GM23338 (cell line): ENCODE results near the gene IST1. TPM values are rescaled to one million over a fixed set of nuclear protein-coding genes. Genes with fewer than 3 reads are reported as not detected.

Experiments used
- ATAC-seq: fragments of 200-7000 bp; cut with Tn5 transposase; 3 replicates; pipeline ENCODE4 v1.9.1; 2020
- DNase-seq: peaks from one replicate; pipeline ENCODE4 v3.0.0-alpha.2; 2015; ENCODE audit warnings: low spot score
- H2AFZ ChIP-seq: fragments of 200-600 bp; sonication (generic); 2 replicates; pipeline ENCODE4 v1.8.0; 2016; ENCODE audit warnings: antibody characterized with exemption, mild to moderate bottlenecking, moderate library complexity
- H3F3A ChIP-seq: fragments of 200-600 bp; sonication (generic); replicated peaks from 2 replicates; pipeline ENCODE4 v1.8.0; 2017; ENCODE audit warnings: antibody characterized with exemption, mixed run types, low read depth
- H3K27ac ChIP-seq: fragments of 200-600 bp; sonication (generic); 2 replicates; pipeline ENCODE4 v1.6.1; 2016; ENCODE audit warnings: low read depth
- H3K27me3 ChIP-seq: fragments of 200-600 bp; sonication (generic); 2 replicates; pipeline ENCODE4 v1.8.0; 2016; ENCODE audit warnings: mild to moderate bottlenecking, mixed run types, moderate library complexity; ENCODE audit not compliant: insufficient read depth
- H3K36me3 ChIP-seq: fragments of 200-600 bp; sonication (generic); 2 replicates; pipeline ENCODE4 v1.8.0; 2016; ENCODE audit warnings: mild to moderate bottlenecking; ENCODE audit not compliant: insufficient read depth
- H3K4me1 ChIP-seq: fragments of 200-600 bp; sonication (generic); 2 replicates; pipeline ENCODE4 v1.8.0; 2016; ENCODE audit warnings: mild to moderate bottlenecking, moderate library complexity; ENCODE audit not compliant: insufficient read depth
- H3K4me2 ChIP-seq: fragments of 200-600 bp; sonication (generic); 2 replicates; pipeline ENCODE4 v1.7.1; 2017; ENCODE audit warnings: mixed run types
- H3K4me3 ChIP-seq: fragments of 200-600 bp; sonication (generic); 2 replicates; pipeline ENCODE4 v1.6.1; 2016; ENCODE audit warnings: mixed run types
- H3K79me2 ChIP-seq: fragments of 200-600 bp; sonication (generic); replicated peaks from 2 replicates; pipeline ENCODE4 v1.8.0; 2017; ENCODE audit warnings: mild to moderate bottlenecking; ENCODE audit not compliant: insufficient read depth
- H3K9me2 ChIP-seq: fragments of 200-600 bp; sonication (generic); 2 replicates; pipeline ENCODE4 v1.8.0; 2017; ENCODE audit not compliant: insufficient read depth
- H4K20me1 ChIP-seq: fragments of 200-600 bp; sonication (generic); replicated peaks from 2 replicates; pipeline ENCODE4 v1.8.0; 2017; ENCODE audit warnings: mild to moderate bottlenecking; ENCODE audit not compliant: insufficient read depth
- H3K27ac Mint-ChIP-seq: 2 replicates; pipeline ENCODE4 v1.8.0; 2020; ENCODE audit warnings: inconsistent platforms, mild to moderate bottlenecking, moderate library complexity, mixed read lengths
- H3K27me3 Mint-ChIP-seq: 3 replicates; pipeline ENCODE4 v1.8.0; 2022; ENCODE audit warnings: low read depth, mild to moderate bottlenecking, moderate library complexity, mixed read lengths, inconsistent platforms; ENCODE audit not compliant: insufficient read depth, poor library complexity
- H3K36me3 Mint-ChIP-seq: 3 replicates; pipeline ENCODE4 v1.8.0; 2021; ENCODE audit warnings: low read depth, mild to moderate bottlenecking, inconsistent platforms, moderate library complexity, mixed read lengths
- H3K4me1 Mint-ChIP-seq: 3 replicates; pipeline ENCODE4 v1.8.0; 2020; ENCODE audit warnings: mild to moderate bottlenecking, inconsistent platforms, mixed read lengths
- H3K4me3 Mint-ChIP-seq: 3 replicates; pipeline ENCODE4 v1.8.0; 2021; ENCODE audit warnings: moderate library complexity, mild to moderate bottlenecking, inconsistent platforms, mixed read lengths
- H3K9me3 Mint-ChIP-seq: 3 replicates; pipeline ENCODE4 v1.8.0; 2020; ENCODE audit warnings: moderate library complexity, mild to moderate bottlenecking, inconsistent platforms, mixed read lengths
- CREB1 ChIP-seq: fragments of 250-450 bp; sonication (Bioruptor Pico); IDR thresholded peaks from 2 replicates; pipeline ENCODE4 v1.5.0; 2020; ENCODE audit warnings: low read depth, mild to moderate bottlenecking, moderate library complexity
- EZH2 ChIP-seq: fragments of 200-600 bp; sonication (generic); IDR thresholded peaks from one replicate; pipeline ENCODE4 v1.8.0; 2017; ENCODE audit warnings: antibody characterized with exemption, mild to moderate bottlenecking, low read depth; ENCODE audit not compliant: unreplicated experiment
- EZH2phosphoT487 ChIP-seq: fragments of 200-600 bp; sonication (generic); IDR thresholded peaks from one replicate; pipeline ENCODE4 v1.8.1; 2018; ENCODE audit warnings: antibody characterized with exemption; ENCODE audit not compliant: unreplicated experiment
- NANOG ChIP-seq: IDR thresholded peaks from 2 replicates; pipeline ENCODE4 v1.6.1; 2016; ENCODE audit warnings: antibody characterized with exemption, borderline replicate concordance
- POLR2AphosphoS5 ChIP-seq: IDR thresholded peaks from 2 replicates; pipeline ENCODE4 v1.6.1; 2016; ENCODE audit warnings: antibody characterized with exemption, low read depth
- REST ChIP-seq: IDR thresholded peaks from one replicate; pipeline ENCODE4 v1.6.1; 2018; ENCODE audit warnings: antibody characterized with exemption; ENCODE audit not compliant: unreplicated experiment
- STAT1 ChIP-seq: IDR thresholded peaks from one replicate; pipeline ENCODE4 v1.6.1; 2016; ENCODE audit warnings: antibody characterized with exemption; ENCODE audit not compliant: unreplicated experiment
- ZNF114 ChIP-seq: fragments of 250-450 bp; sonication (Bioruptor Pico); IDR thresholded peaks from 2 replicates; pipeline ENCODE4 v1.5.0; 2020; ENCODE audit warnings: mild to moderate bottlenecking, moderate library complexity
- ZNF331 ChIP-seq: fragments of 250-450 bp; sonication (Bioruptor Pico); IDR thresholded peaks from 2 replicates; pipeline ENCODE4 v1.5.0; 2020; ENCODE audit warnings: low read depth, mild to moderate bottlenecking, moderate library complexity
- ZNF462 ChIP-seq: fragments of 250-450 bp; sonication (Bioruptor Pico); IDR thresholded peaks from 2 replicates; pipeline ENCODE4 v1.5.0; 2020; ENCODE audit warnings: mild to moderate bottlenecking, moderate library complexity
- polyA plus RNA-seq: library from polyadenylated mRNA; unstranded; fragments of >200 nt; fragmentation: Nextera tagmentation; extraction: Ambion mirVana; gene quantifications from 2 replicates; pipeline ENCODE4 v1.2.1, GENCODE V29; 2016
- total RNA-seq: library from RNA; depleted of rRNA; stranded (reverse); fragments of >200 nt; shearing (Covaris generic); gene quantifications from 2 replicates; pipeline ENCODE4 v1.2.3, GENCODE V29; 2014

Gene IST1
- total and polyA plus RNA-seq, 2 experiments from 2014 or later, result 108 to 234 TPM

- no peaks in the 10 kb centered on the region for H3F3A ChIP-seq
- ATAC-seq (no peak), DNase-seq (no peak)
- peaks cover 5% of the 10 kb centered on the region; the same call in 1 of the 2 replicates for H4K20me1 ChIP-seq
- Mint-ChIP-seq H3K36me3 (peaks cover 31% of the 10 kb centered on the region), H3K27ac (no peak overlapping the region), H3K4me3 (no peak overlapping the region), H3K27me3 (peaks cover 9% of the 10 kb centered on the region), H3K4me1 (peaks cover 2% of the 10 kb centered on the region; the same call in 2 of the 3 replicates), H3K9me3 (no peaks in the 10 kb centered on the region)
- H2AFZ ChIP-seq, result no peak overlapping the region
- TF ChIP-seq REST, result no peak
- TF ChIP-seq EZH2phosphoT487, result no peak
- no peak for TF ChIP-seq POLR2AphosphoS5
- TF ChIP-seq CREB1 (CRISPR knock-in tag), result no peak
- TF ChIP-seq ZNF331 (CRISPR knock-in tag), result no peak
- TF ChIP-seq STAT1, result no peak
- no peak for TF ChIP-seq ZNF114 (CRISPR knock-in tag)
- no peak for TF ChIP-seq EZH2
- no peak overlapping the region for H3K27ac ChIP-seq
- H3K79me2 ChIP-seq, result no peaks in the 10 kb centered on the region; the same call in 1 of the 2 replicates
- H3K9me2 ChIP-seq, result no peaks in the 10 kb centered on the region
- no peaks in the 10 kb centered on the region for H3K36me3 ChIP-seq
- no peaks in the 10 kb centered on the region for H3K27me3 ChIP-seq
- no peak overlapping the region for H3K4me2 ChIP-seq
- no peak overlapping the region for H3K4me3 ChIP-seq
- no peaks in the 10 kb centered on the region for H3K4me1 ChIP-seq
Observed at GRCh38 chr16:71854369-71854948, 40.9 kb upstream of the IST1 start.

GRCh38 chr16:71855937-71856662, 39.2 kb upstream of the IST1 start:
- Mint-ChIP-seq H3K4me1 (peaks cover 2% of the 10 kb centered on the region; the same call in 2 of the 3 replicates), H3K36me3 (peaks cover 25% of the 10 kb centered on the region), H3K9me3 (no peaks in the 10 kb centered on the region), H3K27me3 (peaks cover 4% of the 10 kb centered on the region), H3K4me3 (no peak overlapping the region), H3K27ac (no peak overlapping the region)
- Histone ChIP-seq H3K4me2 (no peak overlapping the region), H2AFZ (no peak overlapping the region), H3K36me3 (no peaks in the 10 kb centered on the region), H3K9me2 (no peaks in the 10 kb centered on the region), H3K4me3 (no peak overlapping the region), H3F3A (no peaks in the 10 kb centered on the region), H3K27me3 (no peaks in the 10 kb centered on the region), H4K20me1 (peaks cover 5% of the 10 kb centered on the region; the same call in 1 of the 2 replicates), H3K79me2 (no peaks in the 10 kb centered on the region; the same call in 1 of the 2 replicates), H3K27ac (no peak overlapping the region), H3K4me1 (no peaks in the 10 kb centered on the region)
- DNase-seq, result no peak
- ATAC-seq, result no peak
- TF ChIP-seq EZH2phosphoT487 (no peak), ZNF462 (CRISPR knock-in tag) (no peak), NANOG (no peak), EZH2 (no peak), ZNF331 (CRISPR knock-in tag) (no peak), CREB1 (CRISPR knock-in tag) (no peak), STAT1 (no peak), POLR2AphosphoS5 (no peak)
